ENCODE results near the gene CRYBB1. TPM values are rescaled to one million over a fixed set of nuclear protein-coding genes. Genes with fewer than 3 reads are reported as not detected.

The CRYBB1 gene
- total and polyA plus RNA-seq, 2 experiments from 2014 or later, result 1.6 to 3.7 TPM

DNA sequence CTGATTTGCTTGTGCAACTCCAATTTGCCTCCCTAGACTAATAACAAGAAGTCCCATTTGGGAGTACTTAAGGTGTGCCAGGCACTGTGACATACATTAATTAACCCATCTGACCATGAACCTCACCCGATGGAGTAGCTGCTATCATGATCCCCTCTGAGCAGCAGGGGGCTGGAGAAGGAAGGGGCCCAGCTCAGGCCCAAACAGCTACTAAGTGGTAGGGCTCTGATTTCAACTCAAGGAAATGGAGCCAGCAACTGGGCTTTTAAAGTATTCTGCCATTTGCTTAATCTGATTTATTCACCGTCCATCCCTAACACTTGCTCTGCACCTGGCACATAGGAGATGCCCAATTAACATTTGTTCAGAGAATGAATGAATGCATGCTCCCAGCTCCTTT lies 1.2 kb downstream of the CRYBB1 start (continued):
- TF ChIP-seq, protein P1, sequence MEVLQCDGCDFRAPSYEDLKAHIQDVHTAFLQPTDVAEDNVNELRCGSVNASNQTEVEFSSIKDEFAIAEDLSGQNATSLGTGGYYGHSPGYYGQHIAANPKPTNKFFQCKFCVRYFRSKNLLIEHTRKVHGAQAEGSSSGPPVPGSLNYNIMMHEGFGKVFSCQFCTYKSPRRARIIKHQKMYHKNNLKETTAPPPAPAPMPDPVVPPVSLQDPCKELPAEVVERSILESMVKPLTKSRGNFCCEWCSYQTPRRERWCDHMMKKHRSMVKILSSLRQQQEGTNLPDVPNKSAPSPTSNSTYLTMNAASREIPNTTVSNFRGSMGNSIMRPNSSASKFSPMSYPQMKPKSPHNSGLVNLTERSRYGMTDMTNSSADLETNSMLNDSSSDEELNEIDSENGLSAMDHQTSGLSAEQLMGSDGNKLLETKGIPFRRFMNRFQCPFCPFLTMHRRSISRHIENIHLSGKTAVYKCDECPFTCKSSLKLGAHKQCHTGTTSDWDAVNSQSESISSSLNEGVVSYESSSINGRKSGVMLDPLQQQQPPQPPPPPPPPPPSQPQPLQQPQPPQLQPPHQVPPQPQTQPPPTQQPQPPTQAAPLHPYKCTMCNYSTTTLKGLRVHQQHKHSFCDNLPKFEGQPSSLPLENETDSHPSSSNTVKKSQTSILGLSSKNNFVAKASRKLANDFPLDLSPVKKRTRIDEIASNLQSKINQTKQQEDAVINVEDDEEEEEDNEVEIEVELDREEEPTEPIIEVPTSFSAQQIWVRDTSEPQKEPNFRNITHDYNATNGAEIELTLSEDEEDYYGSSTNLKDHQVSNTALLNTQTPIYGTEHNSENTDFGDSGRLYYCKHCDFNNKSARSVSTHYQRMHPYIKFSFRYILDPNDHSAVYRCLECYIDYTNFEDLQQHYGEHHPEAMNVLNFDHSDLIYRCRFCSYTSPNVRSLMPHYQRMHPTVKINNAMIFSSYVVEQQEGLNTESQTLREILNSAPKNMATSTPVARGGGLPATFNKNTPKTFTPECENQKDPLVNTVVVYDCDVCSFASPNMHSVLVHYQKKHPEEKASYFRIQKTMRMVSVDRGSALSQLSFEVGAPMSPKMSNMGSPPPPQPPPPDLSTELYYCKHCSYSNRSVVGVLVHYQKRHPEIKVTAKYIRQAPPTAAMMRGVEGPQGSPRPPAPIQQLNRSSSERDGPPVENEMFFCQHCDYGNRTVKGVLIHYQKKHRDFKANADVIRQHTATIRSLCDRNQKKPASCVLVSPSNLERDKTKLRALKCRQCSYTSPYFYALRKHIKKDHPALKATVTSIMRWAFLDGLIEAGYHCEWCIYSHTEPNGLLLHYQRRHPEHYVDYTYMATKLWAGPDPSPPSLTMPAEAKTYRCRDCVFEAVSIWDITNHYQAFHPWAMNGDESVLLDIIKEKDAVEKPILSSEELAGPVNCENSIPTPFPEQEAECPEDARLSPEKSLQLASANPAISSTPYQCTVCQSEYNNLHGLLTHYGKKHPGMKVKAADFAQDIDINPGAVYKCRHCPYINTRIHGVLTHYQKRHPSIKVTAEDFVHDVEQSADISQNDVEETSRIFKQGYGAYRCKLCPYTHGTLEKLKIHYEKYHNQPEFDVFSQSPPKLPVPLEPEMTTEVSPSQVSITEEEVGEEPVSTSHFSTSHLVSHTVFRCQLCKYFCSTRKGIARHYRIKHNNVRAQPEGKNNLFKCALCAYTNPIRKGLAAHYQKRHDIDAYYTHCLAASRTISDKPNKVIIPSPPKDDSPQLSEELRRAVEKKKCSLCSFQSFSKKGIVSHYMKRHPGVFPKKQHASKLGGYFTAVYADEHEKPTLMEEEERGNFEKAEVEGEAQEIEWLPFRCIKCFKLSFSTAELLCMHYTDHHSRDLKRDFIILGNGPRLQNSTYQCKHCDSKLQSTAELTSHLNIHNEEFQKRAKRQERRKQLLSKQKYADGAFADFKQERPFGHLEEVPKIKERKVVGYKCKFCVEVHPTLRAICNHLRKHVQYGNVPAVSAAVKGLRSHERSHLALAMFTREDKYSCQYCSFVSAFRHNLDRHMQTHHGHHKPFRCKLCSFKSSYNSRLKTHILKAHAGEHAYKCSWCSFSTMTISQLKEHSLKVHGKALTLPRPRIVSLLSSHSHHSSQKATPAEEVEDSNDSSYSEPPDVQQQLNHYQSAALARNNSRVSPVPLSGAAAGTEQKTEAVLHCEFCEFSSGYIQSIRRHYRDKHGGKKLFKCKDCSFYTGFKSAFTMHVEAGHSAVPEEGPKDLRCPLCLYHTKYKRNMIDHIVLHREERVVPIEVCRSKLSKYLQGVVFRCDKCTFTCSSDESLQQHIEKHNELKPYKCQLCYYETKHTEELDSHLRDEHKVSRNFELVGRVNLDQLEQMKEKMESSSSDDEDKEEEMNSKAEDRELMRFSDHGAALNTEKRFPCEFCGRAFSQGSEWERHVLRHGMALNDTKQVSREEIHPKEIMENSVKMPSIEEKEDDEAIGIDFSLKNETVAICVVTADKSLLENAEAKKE (CRISPR knock-in tag; IDR thresholded peaks at IDR 0.05), result no peak

- Histone ChIP-seq H3K79me2 (replicated peaks; ENCODE audit: insufficient read depth) (no peaks in the 10 kb centered on the region), H3K4me1 (ENCODE audit: insufficient read depth) (peaks cover 63% of the 10 kb centered on the region), H3K9me2 (ENCODE audit: insufficient read depth) (no peaks in the 10 kb centered on the region), H3K4me2 (peak overlapping the region; percentile 74), H3K4me3 (no peak overlapping the region), H2AFZ (peak overlapping the region; percentile 29; the same call in 1 of the 2 replicates), H3K27me3 (ENCODE audit: insufficient read depth) (peaks cover 34% of the 10 kb centered on the region), H3F3A (replicated peaks; ENCODE audit: low read depth) (peaks cover 18% of the 10 kb centered on the region), H3K36me3 (ENCODE audit: insufficient read depth) (no peaks in the 10 kb centered on the region), H4K20me1 (replicated peaks; ENCODE audit: insufficient read depth) (no peaks in the 10 kb centered on the region), H3K27ac (ENCODE audit: low read depth) (no peak overlapping the region)
- peaks cover 48% of the 10 kb centered on the region for H3K27me3 Mint-ChIP-seq (ENCODE audit: insufficient read depth, low read depth, poor library complexity)
- no peaks in the 10 kb centered on the region; the same call in 2 of the 3 replicates for H3K36me3 Mint-ChIP-seq (ENCODE audit: low read depth)
- peak overlapping the region; percentile 28; the same call in 1 of the 3 replicates for H3K4me3 Mint-ChIP-seq
- ATAC-seq, result peak; percentile 13; the same call in 2 of the 3 replicates
- H3K4me1 Mint-ChIP-seq, result peaks cover 61% of the 10 kb centered on the region
- no peak for DNase-seq (ENCODE audit: low spot score)
- H3K27ac Mint-ChIP-seq, result no peak overlapping the region
- no peaks in the 10 kb centered on the region for H3K9me3 Mint-ChIP-seq
- TF ChIP-seq NANOG (IDR thresholded peaks at IDR 0.05; ENCODE audit: borderline replicate concordance), result no peak
- no peak for TF ChIP-seq JUNB (IDR thresholded peaks at IDR 0.05; ENCODE audit: unreplicated experiment)
- no peak for TF ChIP-seq ZNF331 (CRISPR knock-in tag; IDR thresholded peaks at IDR 0.05; ENCODE audit: low read depth)
- TF ChIP-seq CTCF (conservative IDR thresholded peaks at IDR 0.05; ENCODE audit: low read depth in 2 of 2), result no peak
- TF ChIP-seq POLR2AphosphoS5 (IDR thresholded peaks at IDR 0.05; ENCODE audit: low read depth), result no peak
- TF ChIP-seq, protein P1 (CRISPR knock-in tag; IDR thresholded peaks at IDR 0.05), result no peak
- TF ChIP-seq CREB1 (CRISPR knock-in tag; IDR thresholded peaks at IDR 0.05; ENCODE audit: low read depth), result no peak
Measured at GRCh38 chr22:26615830-26616435, 1.9 kb downstream of the CRYBB1 start.
